ENCODE results near the gene DLEU7. TPM values are rescaled to one million over a fixed set of nuclear protein-coding genes. Genes with fewer than 3 reads are reported as not detected.

DLEU7 gene
- not detected for total RNA-seq (ENCODE audit: unreplicated experiment)
- long read RNA-seq, result 0 reads

- Mint-ChIP-seq H3K27me3 (ENCODE audit: unreplicated experiment) (peaks cover 9% of the 10 kb centered on the region), H3K36me3 (ENCODE audit: low read depth, unreplicated experiment) (peaks cover 4% of the 10 kb centered on the region), H3K9me3 (ENCODE audit: unreplicated experiment) (no peaks in the 10 kb centered on the region), H3K4me1 (ENCODE audit: unreplicated experiment) (peaks cover 8% of the 10 kb centered on the region), H3K27ac (ENCODE audit: unreplicated experiment) (no peak within 1 kb of the TSS), H3K4me3 (ENCODE audit: unreplicated experiment) (peak within 1 kb of the TSS; percentile 88)
- no peak for TF ChIP-seq CTCF (IDR thresholded peaks at IDR 0.05; ENCODE audit: unreplicated experiment)
- DNase-seq (ENCODE audit: low spot score), result peak; percentile 17
Observed at GRCh38 chr13:50843257-50844083, at the start of gene DLEU7. Gene DLEU7 (minus strand): TSS chr13:50843692. CDS start chr13:50843646, 46 bp downstream.

- Mint-ChIP-seq H3K4me3 (ENCODE audit: unreplicated experiment) (no peak overlapping the region), H3K27me3 (ENCODE audit: unreplicated experiment) (peaks cover 2% of the 10 kb centered on the region), H3K4me1 (ENCODE audit: unreplicated experiment) (peaks cover 3% of the 10 kb centered on the region), H3K27ac (ENCODE audit: unreplicated experiment) (no peak overlapping the region), H3K9me3 (ENCODE audit: unreplicated experiment) (no peaks in the 10 kb centered on the region), H3K36me3 (ENCODE audit: low read depth, unreplicated experiment) (no peaks in the 10 kb centered on the region)
- no peak for TF ChIP-seq CTCF (IDR thresholded peaks at IDR 0.05; ENCODE audit: unreplicated experiment)
- no peak for DNase-seq (ENCODE audit: low spot score)
Observed at GRCh38 chr13:50892210-50892944, 48.9 kb upstream of the DLEU7 start.

- Mint-ChIP-seq H3K9me3 (ENCODE audit: unreplicated experiment) (no peaks in the 10 kb centered on the region), H3K27me3 (ENCODE audit: unreplicated experiment) (peaks cover under 1% of the 10 kb centered on the region)
- no peak for TF ChIP-seq CTCF (IDR thresholded peaks at IDR 0.05; ENCODE audit: unreplicated experiment)
Observed at GRCh38 chr13:50891206-50891605, 47.7 kb upstream of the DLEU7 start.

GRCh38 chr13:50889317-50889716, 45.8 kb upstream of the DLEU7 start:
- Mint-ChIP-seq H3K9me3 (ENCODE audit: unreplicated experiment) (no peaks in the 10 kb centered on the region), H3K27me3 (ENCODE audit: unreplicated experiment) (no peaks in the 10 kb centered on the region), H3K4me1 (ENCODE audit: unreplicated experiment) (peaks cover 3% of the 10 kb centered on the region), H3K4me3 (ENCODE audit: unreplicated experiment) (no peak overlapping the region), H3K36me3 (ENCODE audit: low read depth, unreplicated experiment) (no peaks in the 10 kb centered on the region), H3K27ac (ENCODE audit: unreplicated experiment) (no peak overlapping the region)
- no peak for DNase-seq (ENCODE audit: low spot score)
- TF ChIP-seq CTCF (IDR thresholded peaks at IDR 0.05; ENCODE audit: unreplicated experiment), result no peak

More at GRCh38 chr13:50891206-50891605, 47.7 kb upstream of the DLEU7 start:
- H3K4me3 Mint-ChIP-seq (ENCODE audit: unreplicated experiment), result no peak overlapping the region
- H3K4me1 Mint-ChIP-seq (ENCODE audit: unreplicated experiment), result peaks cover 3% of the 10 kb centered on the region
- H3K36me3 Mint-ChIP-seq (ENCODE audit: low read depth, unreplicated experiment), result no peaks in the 10 kb centered on the region
- H3K27ac Mint-ChIP-seq (ENCODE audit: unreplicated experiment), result no peak overlapping the region
- no peak for DNase-seq (ENCODE audit: low spot score)
